Measurements from ENCODE around the gene DNAJB1.

DNA sequence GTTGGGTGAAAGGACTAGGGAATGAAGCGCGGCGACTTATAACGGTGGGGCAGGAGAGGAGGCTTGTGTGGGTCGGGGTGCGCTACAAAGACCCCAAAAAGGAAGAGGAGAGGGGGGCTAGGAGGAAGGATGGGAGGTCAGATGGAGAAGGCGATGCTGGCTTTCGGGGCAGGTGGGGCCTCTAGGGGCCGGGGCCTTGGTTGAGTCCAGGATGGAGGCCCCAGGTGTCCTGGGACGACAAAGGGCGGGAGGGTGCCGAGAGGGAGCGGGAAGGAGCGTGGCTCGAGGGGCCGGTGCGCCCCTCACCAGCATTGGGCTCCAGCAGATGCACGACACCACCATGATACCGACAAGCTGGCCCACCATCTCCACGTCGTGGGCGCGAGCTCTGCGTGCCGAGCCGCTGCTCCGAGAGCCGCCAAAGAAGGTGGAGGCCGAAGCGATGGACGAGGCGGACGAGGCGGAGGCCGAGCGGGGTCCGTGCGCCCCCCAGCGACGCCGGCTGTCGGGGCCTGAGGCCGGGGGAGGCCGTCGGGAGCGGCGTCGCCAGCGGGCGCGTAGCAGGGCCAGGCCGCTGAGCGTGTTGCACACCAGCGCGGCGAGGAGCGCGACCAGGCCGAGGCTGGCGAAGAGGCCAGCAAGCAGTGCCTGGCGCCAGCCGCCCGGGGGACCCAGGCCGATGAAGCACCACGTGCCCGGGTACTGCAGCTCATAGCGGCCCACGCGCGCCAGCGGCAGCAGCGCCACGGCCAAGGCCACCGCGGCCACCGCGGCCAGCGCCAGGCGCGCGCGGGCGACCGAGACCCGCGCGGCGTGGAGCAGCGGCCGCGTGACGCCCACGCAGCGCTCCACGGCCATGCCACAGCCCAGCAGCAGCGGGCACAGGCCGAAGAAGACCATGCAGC is 44.9 kb downstream of the DNAJB1 start:
- TF ChIP-seq CTCF (IDR thresholded peaks at IDR 0.05), result no peak
- TF ChIP-seq POLR2A (IDR thresholded peaks at IDR 0.05), result no peak
